H1 (cell line): ENCODE data around the gene TRIM67. TPM values are rescaled to one million over a fixed set of nuclear protein-coding genes. Genes with fewer than 3 reads are reported as not detected.

Source experiments
- BRCA1 ChIP-seq: IDR thresholded peaks from 2 replicates; pipeline ENCODE4 v1.6.1; 2012; ENCODE audit warnings: low read depth, low read length, improper control_type of control experiment
- CBX5 ChIP-seq: fragments of 300-800, 300-1000 bp; sonication (generic); IDR thresholded peaks from 2 replicates; pipeline ENCODE4 v1.7.1; 2016; ENCODE audit warnings: antibody characterized with exemption, low read length, low read depth
- GTF2F1 ChIP-seq: IDR thresholded peaks from 2 replicates; pipeline ENCODE4 v1.6.1; 2012; ENCODE audit warnings: low read depth, low read length, improper control_type of control experiment, borderline replicate concordance
- JUN ChIP-seq: IDR thresholded peaks from 2 replicates; pipeline ENCODE4 v1.6.1; 2011; ENCODE audit warnings: low read depth, mild to moderate bottlenecking, improper control_type of control experiment, low read length
- polyA plus RNA-seq, 7 experiments: library from polyadenylated mRNA; depleted of rRNA in 3 of 7; stranded (reverse) in 5 of 7; unstranded in 2 of 7; fragments of >200 nt in 5 of 7; fragments of 200-250 nt in 2 of 7; gene quantifications; 1 replicate in 5 of 7; 2 replicates in 1 of 7; 4 replicates in 1 of 7; pipeline versions ENCODE4 v1.2.1 to v1.2.3, GENCODE V29; 2011 to 2013; ENCODE audit warnings: missing spikeins in 2 of 7, mixed read lengths in 2 of 7
- total RNA-seq: library from RNA; stranded (reverse); fragmentation: NEBNext Ultra II Directional; extraction: Animal tissue kit (Norgen Biotek cat#: 25700); gene quantifications from 2 replicates; pipeline ENCODE4 v1.2.1, GENCODE V29; 2021

TRIM67 gene
- total and polyA plus RNA-seq, 2 of the 8 experiments (the other 6 are each of a cell fraction or from before 2014, with no cell fraction given) = under 0.01 TPM; not detected in 1

DNA sequence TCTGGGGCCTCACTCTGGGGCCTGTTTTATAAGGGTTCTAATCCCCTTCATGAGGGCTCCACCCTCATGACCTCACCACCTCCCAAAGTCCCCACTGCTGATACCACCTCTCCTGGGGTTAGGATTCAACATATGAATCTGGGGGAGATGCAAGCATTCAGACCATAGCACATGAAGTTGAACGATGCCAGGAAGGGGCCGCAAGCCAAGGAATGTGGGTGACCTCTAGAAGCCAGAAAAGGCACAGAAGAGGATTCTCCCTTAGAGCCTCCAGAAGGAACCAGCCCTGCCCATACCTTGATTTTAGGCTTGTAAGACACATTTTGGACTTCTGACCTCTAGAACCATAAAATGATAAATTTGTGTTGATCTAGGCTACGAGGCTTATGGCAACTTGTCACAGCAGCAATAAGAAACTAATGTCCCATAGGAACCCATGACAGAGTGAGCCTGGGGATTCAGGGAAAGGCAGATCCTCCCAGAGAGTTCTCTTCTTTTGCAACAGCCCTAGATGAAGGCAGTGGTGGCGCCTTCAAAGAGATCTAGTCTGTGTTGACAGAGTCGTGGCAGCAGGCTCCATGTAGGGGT lies 27.9 kb downstream of the TRIM67 start (continued):
- no peak for TF ChIP-seq GTF2F1
- no peak for TF ChIP-seq BRCA1
- TF ChIP-seq CBX5 = no peak
- TF ChIP-seq JUN = no peak
